Calu3 (cell line): ENCODE results near the gene ADGRG7. TPM values are rescaled to one million over a fixed set of nuclear protein-coding genes. Genes with fewer than 3 reads are reported as not detected.
"Not testable (repeated sequence)": the region's sequence is repeated elsewhere in the genome, so short reads cannot be mapped to it uniquely, and the experiment has no call there.

Experiments used
- BruUV-seq: library from RNA; stranded (reverse); fragments of 400-500 nt; replicated peaks from 2 replicates; lab custom pipeline; 2021; lab: Mats Ljungman, UMichigan
- CTCF ChIA-PET: fragments of 300-600 bp; sonication (Branson Sonifier 250); formaldehyde crosslinking; loops from one replicate; lab custom pipeline; 2022; ENCODE audit warnings: antibody characterized with exemption; lab: Charles Lee
- DNase-seq: peaks from one replicate; pipeline ENCODE4 v3.0.0; 2022
- H3K27ac Mint-ChIP-seq: one replicate; pipeline ENCODE4 v1.8.0; 2022; ENCODE audit warnings: mixed read lengths; ENCODE audit not compliant: unreplicated experiment
- H3K27me3 Mint-ChIP-seq: one replicate; pipeline ENCODE4 v1.8.0; 2022; ENCODE audit warnings: mixed read lengths; ENCODE audit not compliant: unreplicated experiment
- H3K36me3 Mint-ChIP-seq: one replicate; pipeline ENCODE4 v1.8.0; 2022; ENCODE audit warnings: mild to moderate bottlenecking, moderate library complexity, mixed read lengths; ENCODE audit not compliant: insufficient read depth, unreplicated experiment
- H3K4me1 Mint-ChIP-seq: one replicate; pipeline ENCODE4 v1.8.0; 2022; ENCODE audit warnings: mild to moderate bottlenecking, low read depth, mixed read lengths; ENCODE audit not compliant: unreplicated experiment
- H3K4me3 Mint-ChIP-seq: one replicate; pipeline ENCODE4 v1.8.0; 2022; ENCODE audit warnings: mild to moderate bottlenecking, low read depth, moderate library complexity, mixed read lengths; ENCODE audit not compliant: unreplicated experiment
- H3K9me3 Mint-ChIP-seq: one replicate; pipeline ENCODE4 v1.8.0; 2022; ENCODE audit warnings: low read depth, mixed read lengths; ENCODE audit not compliant: unreplicated experiment
- intact Hi-C: fragments of 100-400 bp; cut with micrococcal nuclease; formaldehyde crosslinking; loops from one replicate; pipeline ENCODE4 v1.10.0; 2022; ENCODE audit not compliant: unreplicated experiment
- total RNA-seq: library from RNA; stranded (reverse); gene quantifications from 2 replicates; pipeline ENCODE4 v1.2.3, GENCODE V29; 2022
- TF ChIP-seq, protein P1 (sequence below): fragments of 200-600 bp; IDR thresholded peaks from one replicate; pipeline ENCODE4 v1.8.0; 2022; ENCODE audit warnings: antibody characterized with exemption; ENCODE audit not compliant: unreplicated experiment

Gene ADGRG7
- total RNA-seq, 1 experiment from 2014 or later: 1.2 TPM

DNA sequence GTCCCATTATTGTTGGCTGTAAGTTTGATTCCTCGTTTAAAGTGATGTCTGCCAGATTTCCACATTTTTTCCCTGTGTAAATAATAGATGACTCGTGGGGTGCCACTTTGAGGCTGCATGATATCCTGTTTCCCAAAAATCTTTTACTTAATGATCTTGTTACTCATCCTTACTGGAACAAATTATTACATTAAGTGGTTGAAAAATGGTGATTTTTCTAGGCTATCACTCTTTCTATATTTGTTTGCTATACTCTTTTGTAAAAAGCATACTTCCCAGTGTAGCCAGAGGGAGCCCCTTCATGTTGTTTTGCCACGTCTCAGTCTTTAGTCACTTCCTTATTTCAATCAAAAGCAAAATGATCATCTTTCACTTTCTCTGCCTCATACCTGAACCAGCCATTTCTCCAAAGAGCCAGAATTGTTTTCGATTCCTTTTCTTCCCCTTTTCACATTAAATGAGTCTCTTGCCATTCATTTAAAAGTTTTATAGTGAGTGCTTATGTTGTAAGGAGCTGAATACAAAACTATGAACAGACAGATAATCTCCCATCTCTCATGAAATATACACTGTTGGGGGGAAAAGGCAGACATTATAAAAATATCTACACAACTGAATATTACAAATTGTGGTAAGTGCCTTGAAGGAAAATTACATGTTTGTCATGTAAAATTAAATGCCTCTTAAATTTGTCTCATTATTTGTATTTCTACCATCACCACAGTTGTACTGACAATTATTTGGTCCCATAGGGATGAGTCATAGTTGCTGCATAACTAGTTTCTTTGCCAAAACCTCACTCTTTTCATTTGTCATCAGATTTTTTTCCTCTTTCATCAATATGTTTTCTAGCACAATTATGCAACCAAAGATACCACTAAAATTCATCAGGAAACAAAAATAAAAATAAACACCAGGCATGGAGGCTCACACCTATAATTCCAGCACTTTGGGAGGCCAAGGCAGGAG, 41.5 kb downstream of the ADGRG7 start:
- no peak for DNase-seq
- TF ChIP-seq, protein P1, sequence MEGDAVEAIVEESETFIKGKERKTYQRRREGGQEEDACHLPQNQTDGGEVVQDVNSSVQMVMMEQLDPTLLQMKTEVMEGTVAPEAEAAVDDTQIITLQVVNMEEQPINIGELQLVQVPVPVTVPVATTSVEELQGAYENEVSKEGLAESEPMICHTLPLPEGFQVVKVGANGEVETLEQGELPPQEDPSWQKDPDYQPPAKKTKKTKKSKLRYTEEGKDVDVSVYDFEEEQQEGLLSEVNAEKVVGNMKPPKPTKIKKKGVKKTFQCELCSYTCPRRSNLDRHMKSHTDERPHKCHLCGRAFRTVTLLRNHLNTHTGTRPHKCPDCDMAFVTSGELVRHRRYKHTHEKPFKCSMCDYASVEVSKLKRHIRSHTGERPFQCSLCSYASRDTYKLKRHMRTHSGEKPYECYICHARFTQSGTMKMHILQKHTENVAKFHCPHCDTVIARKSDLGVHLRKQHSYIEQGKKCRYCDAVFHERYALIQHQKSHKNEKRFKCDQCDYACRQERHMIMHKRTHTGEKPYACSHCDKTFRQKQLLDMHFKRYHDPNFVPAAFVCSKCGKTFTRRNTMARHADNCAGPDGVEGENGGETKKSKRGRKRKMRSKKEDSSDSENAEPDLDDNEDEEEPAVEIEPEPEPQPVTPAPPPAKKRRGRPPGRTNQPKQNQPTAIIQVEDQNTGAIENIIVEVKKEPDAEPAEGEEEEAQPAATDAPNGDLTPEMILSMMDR: no peak
- Mint-ChIP-seq H3K4me1 (peaks cover 16% of the 10 kb centered on the region), H3K36me3 (no peaks in the 10 kb centered on the region), H3K27ac (peak overlapping the region; percentile 89), H3K4me3 (peak overlapping the region; percentile 21), H3K9me3 (no peaks in the 10 kb centered on the region), H3K27me3 (no peaks in the 10 kb centered on the region)
- no TSS peak for BruUV-seq
- CTCF ChIA-PET: interaction anchor here (0.5 kb wide), 1 partner anchor 188 kb away, joined by 5 read pairs; no protein-coding TSS in a partner anchor
- intact Hi-C loops: loop anchor here (2.0 to 5.0 kb wide), 2 partner anchors 46 to 60 kb away; no protein-coding TSS in a partner anchor

DNA sequence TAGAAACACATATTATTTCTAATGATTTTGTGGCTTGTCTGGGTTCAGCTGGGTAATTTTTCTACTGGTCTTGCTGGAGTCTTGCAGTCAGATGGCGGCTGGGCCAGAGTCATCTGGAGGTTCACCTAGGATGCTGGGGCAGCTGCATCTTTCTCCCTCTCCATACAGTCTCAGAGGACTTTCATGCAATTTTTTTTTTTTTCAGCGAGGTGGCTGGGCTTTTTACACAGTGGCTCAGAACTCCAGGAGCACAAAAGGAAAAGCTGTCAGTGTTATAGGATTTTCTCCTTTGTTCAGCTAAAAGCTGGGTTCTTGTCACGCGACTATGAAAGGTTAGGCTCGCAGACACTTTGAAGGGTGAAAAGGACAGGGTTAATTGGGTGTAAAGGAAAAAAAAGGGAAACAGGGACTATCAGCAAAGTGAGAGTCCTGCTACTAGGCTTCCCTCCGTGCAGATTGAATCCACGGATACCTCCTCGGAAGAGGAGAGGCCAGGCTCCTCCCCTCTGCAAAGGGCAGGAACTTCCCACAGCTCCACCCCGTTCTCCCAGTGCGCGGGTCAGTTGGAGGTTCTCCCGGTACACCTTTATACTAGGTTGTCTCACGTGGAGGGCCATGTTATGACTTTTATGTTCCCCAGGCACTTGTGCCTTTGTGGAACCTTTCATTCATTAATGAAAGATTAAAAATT, 44.3 kb downstream of the ADGRG7 start:
- intact Hi-C loops: loop anchor here (5.0 kb wide), 1 partner anchor 44 kb away; no protein-coding TSS in a partner anchor
- H3K36me3 Mint-ChIP-seq: no peaks in the 10 kb centered on the region
- BruUV-seq: no TSS peak
- H3K27ac Mint-ChIP-seq: no peak overlapping the region
- H3K4me3 Mint-ChIP-seq: no peak overlapping the region
- DNase-seq: no peak
- peaks cover 16% of the 10 kb centered on the region for H3K4me1 Mint-ChIP-seq
- TF ChIP-seq, protein P1: no peak
- CTCF ChIA-PET: no interaction called here
- no peaks in the 10 kb centered on the region for H3K27me3 Mint-ChIP-seq
- H3K9me3 Mint-ChIP-seq: no peaks in the 10 kb centered on the region

DNA sequence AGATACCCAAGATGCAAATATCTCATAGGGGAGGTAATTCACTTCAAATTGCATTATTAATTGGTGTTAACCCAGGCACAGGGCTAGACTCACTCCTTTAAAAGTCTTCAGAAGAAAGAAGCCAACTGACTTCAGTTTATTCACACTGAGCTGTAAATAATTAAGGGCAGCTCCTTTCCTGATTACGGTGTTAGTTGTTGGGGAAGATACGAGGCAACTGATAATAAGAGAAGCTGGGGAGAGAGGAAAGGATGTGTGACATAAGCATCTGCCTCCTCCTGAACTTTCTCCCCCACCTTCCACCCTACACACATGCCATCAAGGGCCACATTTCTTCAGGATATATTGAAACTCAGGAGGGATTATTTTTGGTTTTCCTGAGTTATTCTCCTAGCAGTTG, 47.5 kb downstream of the ADGRG7 start:
- H3K27me3 Mint-ChIP-seq: no peaks in the 10 kb centered on the region
- DNase-seq: no peak
- CTCF ChIA-PET: no interaction called here
- TF ChIP-seq, protein P1: no peak
- BruUV-seq: no TSS peak
- H3K27ac Mint-ChIP-seq: no peak overlapping the region
- no peaks in the 10 kb centered on the region for H3K9me3 Mint-ChIP-seq
- intact Hi-C loops: no loop called here
- no peak overlapping the region for H3K4me3 Mint-ChIP-seq
- no peaks in the 10 kb centered on the region for H3K4me1 Mint-ChIP-seq
- H3K36me3 Mint-ChIP-seq: no peaks in the 10 kb centered on the region

DNA sequence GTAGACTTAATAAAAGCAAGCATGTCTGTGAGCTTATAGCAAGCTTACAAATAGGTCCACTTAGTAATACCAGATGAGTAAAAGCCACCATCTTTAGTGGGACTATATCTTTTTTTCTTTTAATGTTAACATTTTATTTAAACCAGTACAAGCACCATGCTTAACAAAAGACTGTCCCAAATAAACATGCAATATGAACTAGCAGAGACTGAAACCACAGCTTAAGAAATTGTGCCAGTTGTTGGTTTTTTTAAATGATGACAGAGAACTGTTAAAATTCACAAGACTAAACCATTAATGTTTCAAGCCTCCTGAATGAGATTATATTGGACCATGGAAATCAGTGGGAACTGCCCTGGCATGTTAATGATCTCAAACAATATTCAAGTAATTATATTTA, 51.9 kb downstream of the ADGRG7 start:
- H3K4me3 Mint-ChIP-seq, H3K9me3 Mint-ChIP-seq, H3K27me3 Mint-ChIP-seq, intact Hi-C loops, BruUV-seq, DNase-seq, H3K27ac Mint-ChIP-seq, CTCF ChIA-PET, H3K4me1 Mint-ChIP-seq, H3K36me3 Mint-ChIP-seq: not testable (repeated sequence)
